Measurements from ENCODE around the gene ARFGAP1. TPM values are rescaled to one million over a fixed set of nuclear protein-coding genes. Genes with fewer than 3 reads are reported as not detected.
A peak's percentile ranks its signal among the peaks of the same experiment; 100 is the strongest.

Gene ARFGAP1
- total RNA-seq, 1 donor from 2014 or later, result 67.0 TPM

- H3K4me3 ChIP-seq, result no peak overlapping the region
- DNase-seq (no peak), ATAC-seq (no peak)
- intact Hi-C loops (cut with DNase I), result no loop called here
- no peaks in the 10 kb centered on the region for H3K9me3 ChIP-seq
- no peak overlapping the region for H3K27ac ChIP-seq
- H3K36me3 ChIP-seq, result no peaks in the 10 kb centered on the region
- no peaks in the 10 kb centered on the region for H3K4me1 ChIP-seq
- H3K27me3 ChIP-seq, result peaks cover 72% of the 10 kb centered on the region
- TF ChIP-seq CTCF (IDR thresholded peaks at IDR 0.05), result no peak
Observed at GRCh38 chr20:63233061-63233344, 39.6 kb upstream of the ARFGAP1 start.

DNA sequence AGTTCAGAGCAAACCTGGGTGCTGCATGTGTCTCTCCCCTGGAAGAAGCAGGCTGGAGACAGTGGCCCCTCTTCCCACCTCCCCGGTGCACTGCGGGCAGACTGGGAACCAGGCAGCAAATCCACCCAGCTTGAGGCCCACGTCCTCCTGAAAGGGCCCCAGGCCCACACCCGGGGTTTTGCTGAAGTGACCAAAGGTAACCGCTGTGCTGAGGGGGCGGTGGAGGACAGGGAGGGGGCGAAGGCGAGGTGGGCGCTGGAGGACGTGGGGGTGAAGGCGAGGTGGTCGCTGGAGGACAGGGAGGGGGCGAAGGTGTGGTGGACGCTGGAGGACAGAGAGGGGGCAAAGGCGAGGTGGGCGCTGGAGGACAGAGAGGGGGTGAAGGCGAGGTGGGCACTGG, 38.7 kb upstream of the ARFGAP1 start:
- H3K4me3 ChIP-seq, result no peak overlapping the region
- H3K27ac ChIP-seq, result no peak overlapping the region
- no peaks in the 10 kb centered on the region for H3K36me3 ChIP-seq
- H3K4me1 ChIP-seq, result no peaks in the 10 kb centered on the region
- no peaks in the 10 kb centered on the region for H3K9me3 ChIP-seq
- no peak for TF ChIP-seq CTCF (IDR thresholded peaks at IDR 0.05)
- H3K27me3 ChIP-seq, result peaks cover 63% of the 10 kb centered on the region
- intact Hi-C loops (cut with DNase I), result no loop called here
- ATAC-seq (no peak), DNase-seq (no peak)

GRCh38 chr20:63234693-63235398, 37.8 kb upstream of the ARFGAP1 start:
- Histone ChIP-seq H3K27ac (no peak overlapping the region), H3K4me3 (no peak overlapping the region), H3K27me3 (peaks cover 55% of the 10 kb centered on the region), H3K9me3 (no peaks in the 10 kb centered on the region), H3K36me3 (no peaks in the 10 kb centered on the region), H3K4me1 (no peaks in the 10 kb centered on the region)
- intact Hi-C loops (cut with DNase I), result no loop called here
- no peak for ATAC-seq
- no peak for DNase-seq
- TF ChIP-seq CTCF (IDR thresholded peaks at IDR 0.05), result peak; percentile 30

DNA sequence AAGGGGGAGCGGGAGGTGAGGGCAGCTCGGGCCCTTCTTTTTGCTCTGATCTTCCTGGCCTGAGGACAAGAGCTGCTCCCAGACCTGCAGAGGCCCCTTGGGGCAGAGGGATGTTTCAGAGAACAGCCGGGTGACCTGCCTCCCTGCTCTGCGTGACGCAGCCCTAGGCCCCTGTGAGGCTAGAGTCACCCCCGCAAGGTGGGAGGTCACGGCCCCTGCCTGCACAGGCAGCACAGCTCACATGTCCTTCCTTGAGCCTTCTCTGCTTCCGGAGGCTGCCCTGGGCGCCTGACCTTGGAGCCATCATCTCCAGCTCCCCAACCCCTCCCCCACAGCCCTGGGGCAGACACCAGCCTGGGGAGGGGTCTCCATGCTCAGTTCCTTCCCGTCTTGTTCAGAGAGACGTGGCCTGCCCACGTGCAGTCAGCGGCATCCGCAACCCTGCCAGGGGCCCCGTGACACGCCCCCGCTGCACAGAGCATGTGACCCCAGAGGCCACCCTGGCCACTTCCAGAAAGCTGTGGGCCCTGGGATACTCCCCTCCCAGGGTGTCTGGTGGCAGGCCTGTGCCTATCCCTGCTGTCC, 37.1 kb upstream of the ARFGAP1 start, which contains the start of gene BIRC7:
Gene BIRC7, plus strand, starts transcription at position 507 of the 585 bp plus-strand sequence. CDS start 192 bp downstream, outside the sequence.
- H3K36me3 ChIP-seq, result no peaks in the 10 kb centered on the region
- no peak for TF ChIP-seq CTCF (IDR thresholded peaks at IDR 0.05)
- H3K9me3 ChIP-seq, result no peaks in the 10 kb centered on the region
- no peak within 1 kb of the TSS for H3K27ac ChIP-seq
- peaks cover 49% of the 10 kb centered on the region for H3K27me3 ChIP-seq
- peak; percentile 85 for DNase-seq
- H3K4me3 ChIP-seq, result peak within 1 kb of the TSS; percentile 23
- H3K4me1 ChIP-seq, result no peaks in the 10 kb centered on the region
- intact Hi-C loops (cut with DNase I), result no loop called here
- peak; percentile 66 for ATAC-seq

DNA sequence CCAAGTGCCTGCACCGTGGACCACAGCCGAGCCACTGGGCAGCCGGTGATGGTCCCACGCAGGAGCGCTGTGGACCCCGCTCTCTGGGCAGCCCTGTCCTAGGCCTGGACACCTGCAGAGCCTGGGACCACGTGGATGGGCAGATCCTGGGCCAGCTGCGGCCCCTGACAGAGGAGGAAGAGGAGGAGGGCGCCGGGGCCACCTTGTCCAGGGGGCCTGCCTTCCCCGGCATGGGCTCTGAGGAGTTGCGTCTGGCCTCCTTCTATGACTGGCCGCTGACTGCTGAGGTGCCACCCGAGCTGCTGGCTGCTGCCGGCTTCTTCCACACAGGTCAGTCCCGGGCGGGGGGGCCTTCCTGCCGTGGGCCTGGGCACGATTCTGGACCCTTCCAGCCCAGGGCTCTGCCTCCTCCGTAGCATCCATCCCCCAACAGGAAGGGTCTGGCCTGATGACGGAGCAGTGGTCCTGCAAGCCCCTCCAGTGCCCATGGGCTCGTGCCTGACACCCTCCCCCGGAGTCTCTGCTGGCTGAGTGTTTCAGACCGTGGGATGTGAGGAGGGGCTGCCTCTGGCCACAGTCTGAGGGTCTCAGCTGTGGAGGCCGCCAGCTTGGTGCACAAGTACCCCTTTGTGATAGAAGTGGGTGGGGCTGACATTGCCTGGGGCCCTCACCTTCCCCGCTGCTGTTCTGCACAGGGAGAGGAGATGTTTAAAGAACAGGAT, 36.3 kb upstream of the ARFGAP1 start:
- no peak overlapping the region for H3K27ac ChIP-seq
- no peaks in the 10 kb centered on the region for H3K4me1 ChIP-seq
- no peak for DNase-seq
- H3K27me3 ChIP-seq, result peaks cover 41% of the 10 kb centered on the region
- peak overlapping the region; percentile 23 for H3K4me3 ChIP-seq
- H3K9me3 ChIP-seq, result no peaks in the 10 kb centered on the region
- TF ChIP-seq CTCF (IDR thresholded peaks at IDR 0.05), result no peak
- no peaks in the 10 kb centered on the region for H3K36me3 ChIP-seq
- ATAC-seq, result no peak
- intact Hi-C loops (cut with DNase I), result no loop called here
